Activated T-cell treated with anti-CD3 and anti-CD28 coated beads for 24 hours (primary cell): ENCODE results near the gene ATG16L2.
"Not testable (repeated sequence)": the region's sequence is repeated elsewhere in the genome, so short reads cannot be mapped to it uniquely, and the experiment has no call there.

Experiments
- DNase-seq: peaks from one replicate; pipeline ENCODE4 v3.0.0-alpha.2; 2020; ENCODE audit warnings: low read depth

Gene ATG16L2

GRCh38 chr11:72806378-72806777 lies 7.8 kb upstream of the ATG16L2 start:
- DNase-seq: not testable (repeated sequence)

- no peak for DNase-seq
Observed at GRCh38 chr11:72807021-72807693, 7.1 kb upstream of the ATG16L2 start.

GRCh38 chr11:72807792-72808191 lies 6.4 kb upstream of the ATG16L2 start:
- no peak for DNase-seq

GRCh38 chr11:72808331-72808798 lies 5.8 kb upstream of the ATG16L2 start:
- DNase-seq: no peak

GRCh38 chr11:72811686-72812085 lies 2.5 kb upstream of the ATG16L2 start:
- DNase-seq: not testable (repeated sequence)

- DNase-seq: no peak
Observed at GRCh38 chr11:72812604-72812966, 1.6 kb upstream of the ATG16L2 start.

GRCh38 chr11:72812967-72813739 lies 1.1 kb upstream of the ATG16L2 start:
- peak; percentile 72 for DNase-seq

GRCh38 chr11:72813740-72814285 lies 398 bp upstream of the ATG16L2 start:
- no peak for DNase-seq

- DNase-seq: no peak
Observed at GRCh38 chr11:72815110-72815618, 953 bp downstream of the ATG16L2 start.

GRCh38 chr11:72816404-72816990 lies 2.3 kb downstream of the ATG16L2 start:
- no peak for DNase-seq

GRCh38 chr11:72817966-72818365 lies 3.8 kb downstream of the ATG16L2 start:
- no peak for DNase-seq

GRCh38 chr11:72818971-72819370 lies 4.8 kb downstream of the ATG16L2 start:
- DNase-seq: no peak

GRCh38 chr11:72820439-72821139 lies 6.4 kb downstream of the ATG16L2 start:
- DNase-seq: no peak

- no peak for DNase-seq
Observed at GRCh38 chr11:72821221-72821919, 7.2 kb downstream of the ATG16L2 start.

- peak; percentile 67 for DNase-seq
Observed at GRCh38 chr11:72821920-72822799, 7.9 kb downstream of the ATG16L2 start.

- DNase-seq: no peak
Observed at GRCh38 chr11:72823105-72823804, 9.0 kb downstream of the ATG16L2 start.

GRCh38 chr11:72824020-72824419 lies 9.8 kb downstream of the ATG16L2 start:
- DNase-seq: no peak

GRCh38 chr11:72824811-72825505 lies 10.7 kb downstream of the ATG16L2 start:
- DNase-seq: no peak

GRCh38 chr11:72825661-72826060 lies 11.4 kb downstream of the ATG16L2 start:
- no peak for DNase-seq
